Measurements from ENCODE around the gene APBA2. TPM values are rescaled to one million over a fixed set of nuclear protein-coding genes. Genes with fewer than 3 reads are reported as not detected.

The APBA2 gene
- polyA plus RNA-seq, 1 donor (not counting 4 experiments of a cell fraction or from before 2014, with no cell fraction given) = 5.5 TPM

DNA sequence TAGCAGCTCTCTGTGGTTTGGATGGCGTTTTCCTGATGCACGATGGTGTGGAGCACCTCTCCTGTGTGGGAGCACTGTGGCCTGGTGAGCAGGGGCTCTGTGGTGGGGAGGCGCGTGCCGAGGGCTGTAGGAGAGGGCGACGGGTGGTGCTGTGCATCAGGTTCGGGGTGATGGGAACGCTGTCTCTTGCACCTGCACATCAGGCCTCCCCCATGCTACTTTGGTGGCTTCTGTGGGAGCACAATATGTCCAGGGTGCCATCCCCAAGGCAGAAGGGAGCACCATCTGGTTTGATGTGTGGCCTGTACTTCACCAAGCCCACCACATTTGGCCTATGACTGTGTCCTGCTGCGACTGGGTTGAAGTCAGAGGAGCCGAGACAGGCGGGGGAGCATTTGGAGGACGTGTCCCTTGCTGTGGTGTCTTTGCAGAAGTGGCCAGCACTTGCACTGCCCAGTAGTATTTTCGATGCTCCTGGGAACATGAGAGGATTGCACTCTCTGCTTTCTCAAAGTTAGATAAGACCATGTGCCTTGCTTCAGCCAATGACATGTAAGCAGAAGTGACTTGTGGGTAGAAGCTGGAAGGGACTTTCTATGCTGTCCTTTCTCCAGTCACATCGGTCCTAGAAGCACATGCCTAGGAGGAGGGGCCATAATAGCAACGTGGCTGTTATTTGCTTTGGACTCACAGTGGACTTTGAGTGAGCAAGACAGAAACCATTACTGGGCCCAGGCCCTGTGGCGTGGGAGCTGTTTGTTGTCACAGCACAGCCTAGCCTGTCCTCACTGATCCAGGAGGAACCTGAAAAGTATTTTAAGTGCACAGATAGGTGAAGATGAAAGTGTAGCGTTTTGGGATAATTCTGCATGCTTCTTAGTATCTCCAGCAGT, 72.1 kb downstream of the APBA2 start:
- no peak for TF ChIP-seq EZH2 (IDR thresholded peaks at IDR 0.05; ENCODE audit: low read length)
- TF ChIP-seq, protein P1, sequence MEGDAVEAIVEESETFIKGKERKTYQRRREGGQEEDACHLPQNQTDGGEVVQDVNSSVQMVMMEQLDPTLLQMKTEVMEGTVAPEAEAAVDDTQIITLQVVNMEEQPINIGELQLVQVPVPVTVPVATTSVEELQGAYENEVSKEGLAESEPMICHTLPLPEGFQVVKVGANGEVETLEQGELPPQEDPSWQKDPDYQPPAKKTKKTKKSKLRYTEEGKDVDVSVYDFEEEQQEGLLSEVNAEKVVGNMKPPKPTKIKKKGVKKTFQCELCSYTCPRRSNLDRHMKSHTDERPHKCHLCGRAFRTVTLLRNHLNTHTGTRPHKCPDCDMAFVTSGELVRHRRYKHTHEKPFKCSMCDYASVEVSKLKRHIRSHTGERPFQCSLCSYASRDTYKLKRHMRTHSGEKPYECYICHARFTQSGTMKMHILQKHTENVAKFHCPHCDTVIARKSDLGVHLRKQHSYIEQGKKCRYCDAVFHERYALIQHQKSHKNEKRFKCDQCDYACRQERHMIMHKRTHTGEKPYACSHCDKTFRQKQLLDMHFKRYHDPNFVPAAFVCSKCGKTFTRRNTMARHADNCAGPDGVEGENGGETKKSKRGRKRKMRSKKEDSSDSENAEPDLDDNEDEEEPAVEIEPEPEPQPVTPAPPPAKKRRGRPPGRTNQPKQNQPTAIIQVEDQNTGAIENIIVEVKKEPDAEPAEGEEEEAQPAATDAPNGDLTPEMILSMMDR (optimal IDR thresholded peaks at IDR 0.05 in 1 of 3, IDR thresholded peaks at IDR 0.05 in 1 of 3, conservative IDR thresholded peaks at IDR 0.05 in 1 of 3; ENCODE audit: extremely low read depth in 1 of 3, insufficient read depth in 2 of 3, low read length in 3 of 3) = no peak
- no peaks in the 10 kb centered on the region for H3K27me3 ChIP-seq (ENCODE audit: control insufficient read depth, extremely low read depth, insufficient read depth, low read length)

DNA sequence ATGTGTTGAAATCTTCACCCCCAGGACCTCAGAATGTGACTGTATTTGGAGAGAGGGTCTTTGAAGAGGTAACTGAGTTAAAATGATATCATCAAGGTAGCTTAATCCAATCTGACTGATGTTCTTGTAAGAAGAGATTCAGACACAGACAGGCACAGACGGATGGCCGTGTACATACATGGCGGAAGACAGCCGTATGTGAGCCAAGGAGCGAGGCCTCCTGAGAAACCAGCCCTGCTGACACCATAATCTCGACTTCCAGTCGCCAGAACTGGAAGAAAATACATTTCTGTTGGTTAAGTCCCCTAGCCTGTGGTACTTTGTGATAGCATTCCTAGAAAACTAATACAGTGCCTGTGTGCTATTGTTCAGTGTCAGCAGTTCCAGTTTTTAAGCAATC, 73.6 kb downstream of the APBA2 start:
- no peaks in the 10 kb centered on the region for H4K20me1 ChIP-seq (ENCODE audit: control insufficient read depth, extremely low read depth, insufficient read depth, low read length)
- H3K27ac ChIP-seq (ENCODE audit: control insufficient read depth, insufficient read depth, low read length) = no peak overlapping the region
- no peak overlapping the region for H3K9ac ChIP-seq (ENCODE audit: control insufficient read depth, extremely low read depth, insufficient read depth, low read length)
- H3K9me1 ChIP-seq (ENCODE audit: control insufficient read depth, extremely low read depth, insufficient read depth, low read length) = no peaks in the 10 kb centered on the region
- no peaks in the 10 kb centered on the region for H3K4me1 ChIP-seq (ENCODE audit: control insufficient read depth, extremely low read depth, insufficient read depth, low read length)
- no peak overlapping the region for H3K4me2 ChIP-seq (ENCODE audit: control insufficient read depth, extremely low read depth, insufficient read depth, low read depth, low read length)
- no peak overlapping the region for H2AFZ ChIP-seq (ENCODE audit: control insufficient read depth, low read length)
- no peaks in the 10 kb centered on the region for H3K36me3 ChIP-seq (ENCODE audit: control insufficient read depth in 2 of 2, extremely low read depth in 1 of 2, insufficient read depth in 2 of 2, low read length in 2 of 2)
- no peak for FAIRE-seq
- H3K4me3 ChIP-seq (ENCODE audit: control insufficient read depth in 2 of 3, extremely low read depth in 1 of 3, insufficient read depth in 2 of 3, low read depth in 1 of 3, low read length in 3 of 3) = no peak overlapping the region
- peaks cover 7% of the 10 kb centered on the region for H3K9me3 ChIP-seq (ENCODE audit: control insufficient read depth, low read depth, low read length)
- no peaks in the 10 kb centered on the region for H3K79me2 ChIP-seq (ENCODE audit: control insufficient read depth, insufficient read depth, low read length)
- no peak for TF ChIP-seq EZH2 (IDR thresholded peaks at IDR 0.05; ENCODE audit: low read length)
- TF ChIP-seq, protein P1 (optimal IDR thresholded peaks at IDR 0.05 in 1 of 3, IDR thresholded peaks at IDR 0.05 in 1 of 3, conservative IDR thresholded peaks at IDR 0.05 in 1 of 3; ENCODE audit: extremely low read depth in 1 of 3, insufficient read depth in 2 of 3, low read length in 3 of 3) = no peak
- dilution Hi-C loops (cut with MboI; ENCODE audit: extremely low pct_ligation_motif_present, low sequenced_read_pairs) = no loop called here
- no peaks in the 10 kb centered on the region for H3K27me3 ChIP-seq (ENCODE audit: control insufficient read depth, extremely low read depth, insufficient read depth, low read length)
- no peak for DNase-seq (ENCODE audit: low read depth, low spot score)

More for the DNA sequence above, 72.1 kb downstream of the APBA2 start:
- no peak for DNase-seq (ENCODE audit: low read depth, low spot score)
- dilution Hi-C loops (cut with MboI; ENCODE audit: extremely low pct_ligation_motif_present, low sequenced_read_pairs) = no loop called here
- Histone ChIP-seq H3K36me3 (ENCODE audit: control insufficient read depth in 2 of 2, extremely low read depth in 1 of 2, insufficient read depth in 2 of 2, low read length in 2 of 2) (no peaks in the 10 kb centered on the region), H3K9ac (ENCODE audit: control insufficient read depth, extremely low read depth, insufficient read depth, low read length) (no peak overlapping the region), H3K9me1 (ENCODE audit: control insufficient read depth, extremely low read depth, insufficient read depth, low read length) (no peaks in the 10 kb centered on the region), H3K79me2 (ENCODE audit: control insufficient read depth, insufficient read depth, low read length) (no peaks in the 10 kb centered on the region), H3K9me3 (ENCODE audit: control insufficient read depth, low read depth, low read length) (peaks cover 7% of the 10 kb centered on the region), H3K27ac (ENCODE audit: control insufficient read depth, insufficient read depth, low read length) (no peak overlapping the region), H3K4me2 (ENCODE audit: control insufficient read depth, extremely low read depth, insufficient read depth, low read depth, low read length) (no peak overlapping the region), H3K4me1 (ENCODE audit: control insufficient read depth, extremely low read depth, insufficient read depth, low read length) (no peaks in the 10 kb centered on the region), H3K4me3 (ENCODE audit: control insufficient read depth in 2 of 3, extremely low read depth in 1 of 3, insufficient read depth in 2 of 3, low read depth in 1 of 3, low read length in 3 of 3) (no peak overlapping the region), H4K20me1 (ENCODE audit: control insufficient read depth, extremely low read depth, insufficient read depth, low read length) (no peaks in the 10 kb centered on the region), H2AFZ (ENCODE audit: control insufficient read depth, low read length) (no peak overlapping the region)
- FAIRE-seq = no peak
